GM13976 (cell line): Measurements from ENCODE around the gene STX1A.
"Not testable (repeated sequence)": the region's sequence is repeated elsewhere in the genome, so short reads cannot be mapped to it uniquely, and the experiment has no call there.

ENCODE experiments used
- DNase-seq: peaks from one replicate; pipeline ENCODE4 v3.0.0; 2012; ENCODE audit warnings: low spot score
- in situ Hi-C: fragments of 300-500 bp; cut with MboI; formaldehyde crosslinking; loops from one replicate; pipeline ENCODE4 v1.12.0; 2022; ENCODE audit warnings: low sequenced_read_pairs, mixed read lengths, inconsistent platforms; ENCODE audit not compliant: unreplicated experiment
- TF ChIP-seq, protein P1 (sequence below): IDR thresholded peaks from 2 replicates; pipeline ENCODE4 v1.5.1; 2012; ENCODE audit warnings: borderline replicate concordance, mild to moderate bottlenecking; ENCODE audit not compliant: insufficient read depth; ENCODE audit errors: extremely low read depth, missing control alignments, control extremely low read depth

STX1A gene

DNA sequence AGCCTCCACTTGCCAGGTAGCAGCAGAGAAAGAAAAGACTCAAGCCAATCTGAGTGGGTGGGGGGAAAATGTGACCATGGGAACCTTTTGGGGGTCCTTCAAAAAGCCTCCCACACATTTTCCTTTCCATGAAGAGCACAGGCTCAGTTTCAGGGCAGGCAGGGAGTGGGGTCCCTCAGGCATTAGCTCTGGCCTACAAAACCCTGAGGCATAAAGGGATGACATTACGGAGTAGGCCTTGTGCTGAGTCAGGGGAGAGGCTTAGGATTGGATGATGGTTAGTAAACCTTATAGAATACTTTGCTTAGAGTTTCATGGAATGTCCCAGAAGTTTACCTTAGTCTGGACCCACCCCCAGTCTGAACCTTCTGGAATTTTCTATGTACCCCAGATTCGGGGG lies 39.8 kb downstream of the STX1A start:
- TF ChIP-seq, protein P1, sequence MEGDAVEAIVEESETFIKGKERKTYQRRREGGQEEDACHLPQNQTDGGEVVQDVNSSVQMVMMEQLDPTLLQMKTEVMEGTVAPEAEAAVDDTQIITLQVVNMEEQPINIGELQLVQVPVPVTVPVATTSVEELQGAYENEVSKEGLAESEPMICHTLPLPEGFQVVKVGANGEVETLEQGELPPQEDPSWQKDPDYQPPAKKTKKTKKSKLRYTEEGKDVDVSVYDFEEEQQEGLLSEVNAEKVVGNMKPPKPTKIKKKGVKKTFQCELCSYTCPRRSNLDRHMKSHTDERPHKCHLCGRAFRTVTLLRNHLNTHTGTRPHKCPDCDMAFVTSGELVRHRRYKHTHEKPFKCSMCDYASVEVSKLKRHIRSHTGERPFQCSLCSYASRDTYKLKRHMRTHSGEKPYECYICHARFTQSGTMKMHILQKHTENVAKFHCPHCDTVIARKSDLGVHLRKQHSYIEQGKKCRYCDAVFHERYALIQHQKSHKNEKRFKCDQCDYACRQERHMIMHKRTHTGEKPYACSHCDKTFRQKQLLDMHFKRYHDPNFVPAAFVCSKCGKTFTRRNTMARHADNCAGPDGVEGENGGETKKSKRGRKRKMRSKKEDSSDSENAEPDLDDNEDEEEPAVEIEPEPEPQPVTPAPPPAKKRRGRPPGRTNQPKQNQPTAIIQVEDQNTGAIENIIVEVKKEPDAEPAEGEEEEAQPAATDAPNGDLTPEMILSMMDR = no peak
- no peak for DNase-seq
- in situ Hi-C loops = no loop called here

DNA sequence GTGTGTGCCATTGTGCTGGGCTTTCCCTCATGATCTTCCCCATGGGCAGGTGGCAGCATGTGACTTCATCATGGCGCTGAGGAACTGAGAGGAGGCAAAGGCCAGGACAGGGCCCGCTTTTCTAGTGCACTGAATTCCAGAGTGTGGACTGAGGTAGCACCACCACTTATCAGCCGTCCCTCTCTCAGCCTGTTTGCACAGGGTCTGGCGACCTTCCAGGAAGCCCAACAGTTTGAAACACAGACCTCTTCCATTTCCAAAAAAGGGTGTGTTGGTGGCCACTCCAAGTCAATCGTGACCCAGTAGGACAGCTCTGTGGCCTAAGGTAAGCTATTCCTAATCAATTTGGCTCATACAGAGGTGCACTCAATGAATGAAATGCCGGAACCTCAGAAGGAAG lies 40.6 kb downstream of the STX1A start:
- TF ChIP-seq, protein P1 = no peak
- no peak for DNase-seq
- in situ Hi-C loops = no loop called here

DNA sequence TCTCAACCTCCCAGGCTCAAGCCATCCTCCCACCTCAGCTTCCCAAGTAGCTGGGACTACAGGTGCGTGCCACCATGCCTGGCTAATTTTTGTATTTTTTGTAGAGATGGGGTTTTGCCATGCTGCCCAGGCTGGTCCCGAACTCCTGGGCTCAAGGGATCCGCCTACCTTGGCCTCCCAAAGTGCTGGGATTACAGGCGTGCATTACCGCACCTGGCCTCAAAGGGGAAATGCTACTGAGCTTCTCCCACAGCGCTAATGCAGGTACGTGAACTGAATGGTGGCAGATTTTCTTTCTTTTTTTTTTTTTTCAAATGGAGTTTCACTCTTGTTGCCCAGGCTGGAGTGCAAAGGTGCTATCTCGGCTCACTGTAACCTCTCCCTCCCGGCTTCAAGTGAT lies 43.4 kb downstream of the STX1A start:
- in situ Hi-C loops, DNase-seq: not testable (repeated sequence)

DNA sequence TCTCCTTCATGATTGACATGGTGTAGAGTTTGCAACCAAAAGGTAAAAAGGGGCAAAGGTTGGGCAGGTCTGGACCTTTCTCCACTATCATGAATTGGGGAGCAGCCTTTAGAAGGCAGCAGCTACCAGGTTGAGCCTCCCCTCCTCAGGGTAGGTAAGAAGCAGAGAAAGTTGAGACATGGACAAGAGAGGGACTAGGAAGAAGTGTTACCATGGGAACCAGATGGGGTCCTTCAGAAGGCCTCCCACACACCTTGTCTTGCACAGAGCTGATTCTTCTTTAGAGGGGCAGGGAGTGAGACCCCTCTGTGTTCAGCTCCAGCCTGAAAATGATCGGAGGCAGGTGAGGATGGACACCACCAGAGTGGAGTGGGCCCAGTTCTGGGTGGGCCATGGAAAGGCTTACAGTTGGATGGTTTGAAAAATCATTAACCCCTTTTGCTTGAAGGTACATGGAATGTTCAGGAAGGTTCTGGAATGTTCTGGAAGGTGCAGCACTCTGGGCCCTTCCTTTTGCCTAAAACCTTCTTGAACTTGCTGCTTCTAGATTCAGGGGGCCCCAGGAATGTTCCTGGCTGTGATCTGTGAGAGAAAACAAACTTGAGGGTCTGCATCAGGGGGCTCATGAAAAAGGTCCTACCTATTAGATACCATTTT lies 44.9 kb downstream of the STX1A start:
- TF ChIP-seq, protein P1 = no peak
- DNase-seq = no peak
- in situ Hi-C loops = no loop called here

DNA sequence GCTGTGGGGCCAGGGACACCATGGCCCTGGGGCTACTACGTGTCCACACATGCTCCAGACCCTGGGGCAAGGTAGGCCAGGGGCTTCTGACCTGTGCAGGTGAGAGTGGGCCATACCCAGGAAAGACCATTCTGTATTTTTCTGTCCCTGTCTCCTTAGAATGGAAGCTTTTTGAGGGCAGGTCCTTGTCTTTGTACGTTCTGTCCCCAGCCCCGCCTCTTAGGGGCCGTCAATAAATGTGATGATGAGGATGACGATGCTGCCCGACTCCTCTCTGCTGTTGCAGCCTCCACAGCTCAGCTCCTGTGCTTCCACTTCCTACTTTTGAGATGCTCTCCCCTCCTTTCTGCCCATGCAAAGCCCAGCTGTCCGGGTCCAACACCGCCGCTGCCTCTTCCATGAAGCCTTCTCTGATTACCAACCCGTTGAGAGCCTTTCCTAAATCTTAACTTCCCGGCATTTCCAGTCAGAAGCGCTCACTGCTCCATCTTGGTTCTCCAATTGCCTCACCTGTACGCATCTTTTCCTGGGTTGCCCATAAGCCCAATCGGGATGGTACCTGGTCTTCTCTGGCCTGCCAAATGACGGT lies 47.5 kb downstream of the STX1A start:
- TF ChIP-seq, protein P1 = no peak
- in situ Hi-C loops = no loop called here
- DNase-seq = no peak

DNA sequence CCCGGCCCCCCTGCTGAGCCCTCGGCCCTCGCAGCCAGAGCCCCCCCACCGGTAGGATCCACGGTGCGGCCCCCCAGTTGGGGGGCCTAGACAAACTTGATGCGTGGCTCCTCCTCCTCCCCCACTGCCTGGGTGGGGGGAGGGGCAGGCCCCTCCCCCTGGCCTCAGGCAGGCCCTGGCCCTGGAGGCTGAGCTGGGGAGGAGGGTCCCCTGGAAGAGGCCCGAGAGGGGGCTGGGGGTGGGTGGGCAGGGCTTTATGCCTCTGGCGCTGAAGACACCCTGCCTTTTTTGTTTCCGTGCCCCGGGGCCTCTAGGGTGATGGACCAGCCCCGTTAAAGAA lies 48.2 kb downstream of the STX1A start:
- TF ChIP-seq, protein P1 = no peak
- in situ Hi-C loops = no loop called here
- no peak for DNase-seq

DNA sequence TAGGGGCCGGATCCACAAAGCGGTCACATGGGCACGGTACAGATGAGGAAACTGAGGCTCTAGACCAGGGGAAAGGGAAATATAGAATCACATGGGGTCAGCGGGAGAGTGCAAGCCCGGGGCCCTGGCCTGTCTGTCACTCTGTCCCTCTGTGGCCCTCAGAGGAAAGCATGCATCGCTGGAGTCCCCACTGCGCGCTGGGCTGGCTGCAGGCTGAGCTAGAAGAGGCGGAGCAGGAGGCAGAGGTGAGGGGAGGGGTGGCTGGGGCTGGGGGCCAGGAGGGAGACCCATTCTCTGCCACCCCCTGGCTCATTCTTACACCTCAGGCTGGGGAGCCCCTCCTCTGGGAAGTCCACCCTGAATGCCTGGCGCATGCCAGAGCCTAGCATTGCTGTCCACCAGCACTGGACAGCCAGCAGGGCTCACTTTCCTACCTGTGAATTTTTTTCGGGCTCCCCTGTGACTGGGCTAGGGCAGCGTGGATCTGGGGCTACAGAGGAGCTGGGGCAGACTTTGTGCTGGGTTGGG lies 49.5 kb downstream of the STX1A start:
- in situ Hi-C loops = no loop called here
- no peak for DNase-seq

More for the DNA sequence above, 49.5 kb downstream of the STX1A start:
- TF ChIP-seq, protein P1 = no peak
